ENCODE measurements around the gene TTC19.

DNA sequence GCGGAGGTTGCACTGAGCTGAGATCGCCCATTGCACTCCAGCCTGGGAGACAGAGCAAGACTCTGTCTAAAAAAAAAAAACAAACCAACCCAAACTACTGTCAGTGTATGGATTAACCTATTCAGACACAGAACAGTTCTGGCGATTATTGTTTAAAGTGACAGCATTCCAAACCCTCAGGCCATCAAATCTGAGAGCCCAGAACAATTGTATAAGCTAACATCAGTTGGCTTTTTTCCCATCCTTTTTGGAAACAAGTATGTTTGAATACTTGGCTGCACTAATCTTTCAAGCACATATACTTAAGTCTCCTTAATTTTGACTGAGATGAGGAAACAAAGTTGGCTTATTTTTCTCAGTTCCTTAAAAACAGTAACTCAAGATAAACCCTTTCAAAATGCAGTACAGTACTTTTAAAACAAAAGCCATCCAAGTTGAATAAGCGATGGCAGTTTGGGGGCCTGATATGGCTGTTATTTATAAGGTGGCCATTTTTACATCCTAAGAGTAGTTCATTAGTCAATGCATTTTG lies 1.5 kb upstream of the TTC19 start:
- no peak for TF ChIP-seq CTCF (IDR thresholded peaks at IDR 0.05)
- TF ChIP-seq ZFX (IDR thresholded peaks at IDR 0.05; ENCODE audit: borderline replicate concordance), result no peak
